T-helper 1 cell treated with Interleukin-12 subunit alpha and Interleukin-12 subunit beta and Interleukin-4 antibody, amounts not matched to agents 30 μg/mL and 1 μg/mL, for 36 hours (primary cell): Measurements from ENCODE around the gene KBTBD13.

Experiments
- H3K27ac Mint-ChIP-seq: one replicate; pipeline ENCODE4 v1.8.0; 2021; ENCODE audit warnings: mild to moderate bottlenecking, mixed read lengths
- H3K27me3 Mint-ChIP-seq: one replicate; pipeline ENCODE4 v1.8.0; 2021; ENCODE audit warnings: low read depth, mixed read lengths
- H3K36me3 Mint-ChIP-seq: one replicate; pipeline ENCODE4 v1.8.0; 2021; ENCODE audit warnings: low read depth, mixed read lengths
- H3K4me1 Mint-ChIP-seq: one replicate; pipeline ENCODE4 v1.8.0; 2021; ENCODE audit warnings: low read depth, mixed read lengths
- H3K4me3 Mint-ChIP-seq: one replicate; pipeline ENCODE4 v1.8.0; 2021; ENCODE audit warnings: mild to moderate bottlenecking, moderate library complexity, mixed read lengths
- H3K9me3 Mint-ChIP-seq: one replicate; pipeline ENCODE4 v1.8.0; 2021; ENCODE audit warnings: mixed read lengths

Gene KBTBD13

DNA sequence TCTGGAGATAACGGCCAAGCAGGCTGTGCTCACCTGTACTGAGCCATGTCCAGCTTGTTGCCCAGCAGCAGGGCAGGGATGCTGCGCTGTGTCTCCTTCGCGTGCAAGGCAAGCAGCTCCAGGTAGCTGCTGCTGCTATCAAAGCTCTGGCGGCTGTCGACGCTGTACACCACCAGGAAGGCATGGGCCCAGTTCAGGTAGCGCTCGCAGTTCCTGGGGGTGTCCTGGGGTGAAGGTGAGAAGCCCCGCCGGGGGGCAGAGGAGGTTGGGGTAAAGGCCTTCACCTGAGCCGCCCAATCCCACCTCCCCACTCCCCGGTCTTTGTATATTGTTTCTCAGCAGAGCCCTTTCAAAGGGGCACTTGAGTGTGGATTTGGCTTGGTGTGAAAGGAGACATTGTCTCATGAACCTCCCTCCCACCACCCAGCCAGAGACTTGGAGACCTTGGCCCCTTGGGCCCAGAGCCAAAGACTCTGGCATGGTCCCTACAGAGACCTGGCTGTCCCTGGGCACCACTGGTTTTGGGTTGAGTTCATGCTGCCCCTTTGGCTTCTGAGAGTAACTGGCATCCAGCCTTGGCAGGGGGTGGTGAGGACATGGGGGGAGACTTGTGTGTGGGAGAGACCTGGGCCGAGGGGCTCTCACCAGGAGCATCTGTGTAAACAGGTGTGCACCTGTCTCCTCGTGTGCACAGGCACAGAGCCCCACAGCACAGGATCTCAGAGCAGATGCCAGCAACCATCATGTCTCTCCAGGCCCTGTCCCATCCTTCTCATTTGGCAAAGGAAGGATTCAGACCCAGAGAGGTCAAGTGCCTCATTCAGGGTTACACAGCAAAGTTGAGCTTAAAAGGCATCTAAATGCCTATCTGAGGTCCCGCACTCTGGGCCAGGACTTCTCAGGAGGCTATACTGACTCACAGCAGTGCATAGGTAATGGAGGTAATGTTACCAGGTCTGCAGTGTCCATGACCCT lies 17.9 kb upstream of the KBTBD13 start:
- Mint-ChIP-seq H3K27ac (no peak overlapping the region), H3K4me3 (no peak overlapping the region), H3K36me3 (no peaks in the 10 kb centered on the region), H3K27me3 (peaks cover 8% of the 10 kb centered on the region), H3K9me3 (no peaks in the 10 kb centered on the region), H3K4me1 (peaks cover 5% of the 10 kb centered on the region)

DNA sequence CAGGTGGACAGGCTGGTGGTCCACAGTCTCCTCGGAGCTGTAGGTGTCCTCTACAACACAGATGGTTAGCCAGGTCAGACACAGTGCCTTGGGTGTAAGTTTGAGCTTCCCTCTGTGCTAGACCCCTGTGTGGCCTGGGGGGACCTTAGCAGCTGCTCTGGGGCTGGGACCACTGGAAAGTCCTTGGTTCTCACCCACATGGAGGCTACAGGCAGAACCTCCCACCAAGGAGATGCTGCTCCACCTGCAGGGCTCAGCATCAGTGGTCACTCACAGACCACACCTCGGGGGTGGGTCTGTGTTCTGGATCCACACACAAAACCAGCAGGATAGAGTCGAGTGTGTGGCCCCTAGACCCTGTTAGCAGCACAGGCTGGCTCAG lies 17.2 kb upstream of the KBTBD13 start:
- Mint-ChIP-seq H3K9me3 (no peaks in the 10 kb centered on the region), H3K36me3 (no peaks in the 10 kb centered on the region), H3K27ac (no peak overlapping the region), H3K27me3 (peaks cover 8% of the 10 kb centered on the region), H3K4me1 (peaks cover 5% of the 10 kb centered on the region), H3K4me3 (no peak overlapping the region)

DNA sequence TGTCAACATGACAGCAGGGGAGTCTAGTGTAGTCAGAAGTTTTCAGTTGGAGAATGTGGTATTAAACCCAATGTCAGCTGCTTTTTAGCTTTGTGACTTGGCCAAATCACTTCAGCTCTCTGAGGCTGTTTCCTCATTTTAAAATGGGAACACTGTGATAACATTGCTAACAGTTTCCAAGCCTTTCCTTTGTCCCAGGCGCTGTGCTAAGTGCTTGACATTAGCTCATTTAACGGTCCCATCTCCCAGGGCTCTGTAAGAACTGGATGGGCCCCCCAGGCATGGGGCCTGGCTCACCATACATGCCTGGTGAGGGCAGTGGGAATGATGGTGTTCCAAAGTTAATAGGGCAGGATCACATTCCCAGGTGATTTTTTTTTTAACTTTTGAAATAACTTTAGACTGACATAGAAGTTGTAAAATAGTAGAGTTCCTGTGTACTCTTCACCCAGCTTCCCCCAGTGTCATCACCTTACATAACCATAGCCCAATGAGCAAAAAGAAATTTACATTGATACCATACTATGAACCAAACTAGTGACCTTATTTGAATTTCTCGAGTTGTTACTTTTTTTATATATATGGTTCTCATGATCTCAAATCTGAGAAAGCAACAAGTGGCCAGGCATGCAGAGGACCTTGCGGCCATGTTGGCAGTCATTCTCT lies 16.5 kb upstream of the KBTBD13 start:
- Mint-ChIP-seq H3K4me3 (no peak overlapping the region), H3K27ac (no peak overlapping the region), H3K36me3 (no peaks in the 10 kb centered on the region), H3K27me3 (peaks cover 8% of the 10 kb centered on the region), H3K9me3 (no peaks in the 10 kb centered on the region), H3K4me1 (peaks cover 5% of the 10 kb centered on the region)

DNA sequence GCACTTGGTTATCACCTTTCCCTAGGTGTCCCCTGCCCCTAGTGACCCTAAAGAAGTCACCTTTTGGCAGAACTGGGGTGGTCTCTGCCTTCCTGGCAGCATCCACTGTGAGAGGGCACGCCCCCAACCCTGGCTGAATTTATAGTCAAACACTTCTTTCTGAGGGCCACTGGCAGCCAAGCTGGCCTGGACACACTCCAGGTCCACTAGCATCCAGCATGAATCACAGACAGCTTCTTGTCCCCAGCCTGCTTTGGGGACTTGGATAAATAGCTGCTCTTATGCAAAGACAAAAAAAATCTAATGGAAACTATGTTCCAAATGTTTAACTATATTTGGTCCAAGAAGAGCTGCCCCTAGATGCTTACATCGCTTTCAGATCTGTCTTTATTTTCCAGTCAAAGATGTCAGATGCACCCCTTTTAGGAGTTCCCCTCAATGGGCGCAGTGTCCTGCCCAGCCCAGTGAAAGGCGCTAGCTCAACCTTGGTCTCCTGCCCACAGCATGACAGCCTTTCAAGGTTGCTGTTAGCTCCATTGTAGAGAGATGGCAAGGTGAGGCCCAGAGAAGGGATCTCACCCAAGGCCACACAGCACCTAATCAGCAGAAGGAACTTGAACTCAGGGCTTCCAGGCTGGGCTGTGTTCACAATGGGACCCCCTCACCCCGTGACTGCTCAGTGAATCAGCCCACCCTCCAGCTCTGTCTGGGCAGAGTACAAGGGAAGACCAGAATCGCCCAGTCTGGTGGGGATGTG lies 15.7 kb upstream of the KBTBD13 start:
- no peak overlapping the region for H3K27ac Mint-ChIP-seq
- H3K9me3 Mint-ChIP-seq, result no peaks in the 10 kb centered on the region
- H3K27me3 Mint-ChIP-seq, result peaks cover 15% of the 10 kb centered on the region
- peaks cover under 1% of the 10 kb centered on the region for H3K4me1 Mint-ChIP-seq
- no peak overlapping the region for H3K4me3 Mint-ChIP-seq
- no peaks in the 10 kb centered on the region for H3K36me3 Mint-ChIP-seq

DNA sequence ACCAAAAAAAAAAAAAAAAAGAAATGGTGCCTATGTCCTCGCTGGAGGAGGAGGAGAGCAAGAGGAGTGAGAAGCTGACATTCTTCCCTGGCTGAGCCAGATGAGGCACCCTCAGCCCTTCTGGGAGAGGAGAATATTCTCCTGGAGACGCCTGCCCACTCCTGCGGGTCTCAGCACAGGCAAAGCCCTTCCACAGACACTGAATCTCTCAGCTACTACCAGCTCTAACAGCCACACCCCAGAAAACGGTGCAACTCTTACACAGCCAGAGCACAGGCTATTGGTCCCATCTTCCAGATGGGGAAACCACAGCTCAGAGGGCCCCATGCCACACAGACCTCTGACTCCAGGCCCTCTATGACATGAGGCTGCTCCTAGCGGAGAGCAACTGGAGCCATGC lies 14.5 kb upstream of the KBTBD13 start:
- H3K4me3 Mint-ChIP-seq, result no peak overlapping the region
- no peak overlapping the region for H3K27ac Mint-ChIP-seq
- H3K9me3 Mint-ChIP-seq, result no peaks in the 10 kb centered on the region
- no peaks in the 10 kb centered on the region for H3K36me3 Mint-ChIP-seq
- no peaks in the 10 kb centered on the region for H3K4me1 Mint-ChIP-seq
- H3K27me3 Mint-ChIP-seq, result peaks cover 28% of the 10 kb centered on the region

DNA sequence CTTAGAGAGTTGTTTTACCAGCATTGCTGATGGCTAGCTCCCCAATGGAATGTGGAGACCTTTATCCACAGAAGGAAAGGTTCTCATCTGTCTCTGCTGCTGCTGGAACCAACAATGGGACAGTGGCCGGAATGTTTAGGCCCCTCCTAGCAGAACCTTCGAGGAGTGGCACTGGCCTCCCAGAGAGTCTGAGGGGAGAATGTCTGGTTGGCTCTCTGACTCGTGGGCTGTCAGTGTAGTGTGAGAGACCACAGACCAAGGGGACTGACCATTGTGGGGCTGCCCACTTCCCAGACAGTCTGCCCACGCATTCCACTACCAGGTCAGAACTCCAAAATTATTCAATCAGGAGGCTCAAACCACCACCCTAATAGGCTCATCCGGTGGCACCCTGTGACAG lies 13.8 kb upstream of the KBTBD13 start:
- no peaks in the 10 kb centered on the region for H3K9me3 Mint-ChIP-seq
- peaks cover 32% of the 10 kb centered on the region for H3K27me3 Mint-ChIP-seq
- no peak overlapping the region for H3K4me3 Mint-ChIP-seq
- H3K36me3 Mint-ChIP-seq, result no peaks in the 10 kb centered on the region
- H3K27ac Mint-ChIP-seq, result no peak overlapping the region
- H3K4me1 Mint-ChIP-seq, result peaks cover 2% of the 10 kb centered on the region

DNA sequence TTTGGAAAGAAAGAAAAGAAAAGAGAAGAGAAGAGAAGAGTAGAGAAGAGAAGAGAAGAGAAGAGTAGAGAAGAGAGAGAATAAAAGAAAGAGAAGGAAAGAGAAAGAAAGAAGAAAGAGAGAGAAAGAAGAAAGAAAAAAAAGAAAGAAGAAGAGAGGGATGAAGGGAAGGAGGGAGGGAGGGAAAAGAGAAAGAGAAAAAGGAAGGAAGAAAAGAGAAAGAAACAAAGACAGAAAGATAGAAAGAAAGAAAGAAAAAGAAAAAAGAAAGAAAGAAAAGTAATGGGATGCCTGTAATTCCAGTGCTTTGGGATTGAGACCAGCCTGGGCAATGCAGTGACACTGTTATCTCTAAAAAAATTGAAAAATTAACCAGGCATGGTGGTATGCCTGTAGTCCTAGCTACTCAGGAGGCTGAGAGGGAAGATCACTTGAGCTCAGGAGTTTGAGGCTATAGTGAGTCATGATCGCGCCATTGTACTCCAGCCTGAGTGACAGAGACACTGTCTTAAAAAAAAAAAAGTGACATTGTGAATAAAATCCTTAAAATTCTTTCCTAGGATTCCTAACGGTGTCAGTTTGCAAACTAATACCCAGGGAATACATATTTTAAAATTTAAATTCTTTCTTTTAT lies 10.4 kb upstream of the KBTBD13 start:
- H3K27ac Mint-ChIP-seq, result no peak overlapping the region
- H3K4me1 Mint-ChIP-seq, result peaks cover 2% of the 10 kb centered on the region
- H3K36me3 Mint-ChIP-seq, result no peaks in the 10 kb centered on the region
- H3K4me3 Mint-ChIP-seq, result no peak overlapping the region
- H3K9me3 Mint-ChIP-seq, result no peaks in the 10 kb centered on the region
- peaks cover 44% of the 10 kb centered on the region for H3K27me3 Mint-ChIP-seq

DNA sequence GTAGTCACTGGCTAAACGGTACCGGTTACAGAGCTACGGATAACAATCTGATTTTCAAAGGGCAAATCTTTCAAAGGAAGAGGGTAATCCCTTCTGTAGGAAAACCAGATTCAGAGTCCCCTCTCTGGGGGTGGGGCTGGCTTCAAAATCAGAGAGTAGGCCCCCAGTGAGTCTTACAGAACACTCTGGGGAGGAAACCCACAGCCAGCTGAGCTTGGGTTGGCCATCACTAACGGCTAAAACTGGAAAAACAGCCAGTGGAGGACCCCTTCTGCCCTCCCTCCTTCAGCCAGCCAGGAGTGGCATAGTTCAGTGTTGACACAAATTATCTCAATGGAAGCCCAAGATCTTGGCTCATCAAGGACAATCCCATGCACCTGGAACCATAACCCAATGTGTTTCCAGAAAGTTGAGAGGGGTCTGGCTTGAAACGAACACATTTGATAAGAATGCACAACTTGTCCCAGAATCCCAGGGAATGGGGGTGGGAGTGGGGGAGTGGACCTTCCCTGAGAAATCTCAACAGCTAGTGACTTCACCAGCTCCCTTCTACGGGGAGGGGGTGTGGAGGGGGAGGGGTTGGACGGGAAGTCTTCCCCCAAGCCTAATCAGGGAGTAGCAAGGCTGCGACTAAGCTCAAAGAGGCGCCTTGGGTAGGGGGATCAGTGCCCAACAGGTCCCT lies 9.8 kb upstream of the KBTBD13 start:
- Mint-ChIP-seq H3K4me1 (peaks cover 2% of the 10 kb centered on the region), H3K9me3 (no peaks in the 10 kb centered on the region), H3K36me3 (no peaks in the 10 kb centered on the region), H3K4me3 (no peak overlapping the region), H3K27me3 (peaks cover 43% of the 10 kb centered on the region), H3K27ac (no peak overlapping the region)

DNA sequence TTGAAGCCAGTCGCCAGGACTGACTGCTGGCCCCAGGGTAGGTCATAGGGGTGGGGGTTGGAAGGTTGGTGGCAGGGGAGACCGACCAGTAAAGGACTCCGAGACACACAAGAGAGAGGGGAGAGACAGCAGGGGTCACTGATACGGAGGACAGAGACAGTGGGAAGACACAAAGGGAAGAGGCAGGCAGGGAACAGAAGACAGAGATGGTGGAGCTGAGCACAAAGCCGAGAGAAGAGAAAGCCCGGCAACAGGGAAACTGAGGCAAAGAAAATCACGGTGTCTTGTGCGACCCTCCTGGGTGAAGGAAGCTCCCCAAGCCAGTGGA lies 9.3 kb upstream of the KBTBD13 start:
- Mint-ChIP-seq H3K4me1 (peaks cover 2% of the 10 kb centered on the region), H3K9me3 (no peaks in the 10 kb centered on the region), H3K27me3 (peaks cover 43% of the 10 kb centered on the region), H3K4me3 (no peak overlapping the region), H3K27ac (no peak overlapping the region), H3K36me3 (no peaks in the 10 kb centered on the region)

DNA sequence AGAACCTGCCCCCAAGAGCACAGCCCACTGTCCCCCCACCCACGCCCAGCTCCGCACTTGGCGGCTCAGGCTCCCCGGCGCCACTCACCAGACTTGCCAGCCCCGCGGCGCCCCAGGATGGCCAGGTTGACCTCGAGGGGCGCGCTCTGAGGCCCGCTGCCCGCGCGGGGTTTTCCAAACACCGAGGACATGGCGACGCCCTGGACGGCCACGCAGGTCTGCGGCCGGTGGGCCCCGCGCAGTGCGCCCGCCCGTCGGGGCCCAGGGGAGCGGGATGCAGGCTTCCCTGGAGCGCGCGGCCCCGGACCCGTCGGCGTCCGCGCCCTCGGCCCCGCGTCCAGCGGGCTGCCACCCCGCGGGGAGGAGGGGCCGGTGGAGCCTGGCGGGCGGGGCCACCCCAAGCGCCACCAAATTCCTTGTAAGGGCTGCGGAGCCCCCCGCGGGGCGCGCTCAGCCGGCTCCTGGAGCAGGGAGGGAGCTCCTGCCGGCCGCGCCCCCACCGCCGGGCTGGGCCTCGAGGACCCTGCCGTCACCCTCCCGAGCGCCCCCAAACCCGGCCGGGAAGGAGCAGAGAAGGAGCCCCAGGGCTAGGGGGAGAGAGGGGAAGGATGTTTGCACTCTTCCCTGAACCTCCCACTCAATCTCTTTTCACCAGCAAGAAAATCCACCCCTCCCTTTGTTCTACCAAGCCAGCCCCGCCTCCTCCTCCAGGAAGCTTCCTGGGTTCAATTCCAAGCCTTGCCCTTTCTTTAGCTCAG lies 8.7 kb upstream of the KBTBD13 start, which contains the start of gene RASL12:
RASL12 (minus strand) TSS at position 347 of the 758 bp plus-strand sequence; CDS start at position 191, 156 bp downstream.
- H3K27ac Mint-ChIP-seq, result no peak within 1 kb of the TSS
- H3K36me3 Mint-ChIP-seq, result no peaks in the 10 kb centered on the region
- H3K9me3 Mint-ChIP-seq, result no peaks in the 10 kb centered on the region
- H3K27me3 Mint-ChIP-seq, result peaks cover 43% of the 10 kb centered on the region
- H3K4me1 Mint-ChIP-seq, result peaks cover 2% of the 10 kb centered on the region
- no peak within 1 kb of the TSS for H3K4me3 Mint-ChIP-seq

DNA sequence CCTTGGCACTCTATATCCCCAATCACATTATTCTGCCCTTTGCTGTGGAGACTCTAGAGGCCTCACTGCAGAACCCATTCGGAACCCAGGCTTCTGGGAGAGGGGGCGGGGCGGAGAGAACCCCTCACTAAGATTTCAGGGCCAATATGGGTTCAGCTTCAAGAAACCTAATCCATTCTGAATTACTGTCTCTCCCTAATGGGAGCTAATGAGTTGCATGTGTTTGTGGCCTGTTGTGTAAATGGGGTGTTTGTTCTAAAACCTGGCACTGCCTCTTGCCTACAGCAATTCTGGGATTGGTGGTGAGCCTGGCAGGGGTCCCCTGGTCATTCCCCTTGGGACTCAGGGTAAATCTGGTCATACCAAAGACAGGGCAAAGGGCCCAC lies 8.2 kb upstream of the KBTBD13 start:
- H3K27me3 Mint-ChIP-seq, result peaks cover 43% of the 10 kb centered on the region
- H3K4me1 Mint-ChIP-seq, result peaks cover 2% of the 10 kb centered on the region
- H3K4me3 Mint-ChIP-seq, result no peak overlapping the region
- no peaks in the 10 kb centered on the region for H3K36me3 Mint-ChIP-seq
- H3K9me3 Mint-ChIP-seq, result no peaks in the 10 kb centered on the region
- H3K27ac Mint-ChIP-seq, result no peak overlapping the region

DNA sequence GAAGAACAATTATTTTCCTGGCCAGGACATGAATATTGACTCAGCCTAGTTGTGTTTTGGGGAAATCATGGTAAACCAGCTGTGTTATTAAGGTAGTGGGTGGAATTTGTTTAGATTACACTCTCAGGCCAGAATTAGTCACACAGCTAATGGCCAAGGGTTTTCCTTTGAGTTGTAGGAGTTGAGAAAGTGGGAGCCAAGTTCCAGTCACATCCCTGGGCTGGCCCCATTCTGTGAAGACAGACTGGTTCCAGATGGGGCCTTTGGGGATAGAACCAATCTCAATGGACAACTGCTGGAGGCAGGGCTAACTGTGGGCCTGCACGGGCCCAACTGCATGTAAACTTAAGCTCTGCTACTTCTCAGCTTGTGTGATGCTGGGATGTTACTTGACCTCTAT lies 7.4 kb upstream of the KBTBD13 start:
- H3K9me3 Mint-ChIP-seq, result no peaks in the 10 kb centered on the region
- H3K4me1 Mint-ChIP-seq, result peaks cover 2% of the 10 kb centered on the region
- H3K27ac Mint-ChIP-seq, result no peak overlapping the region
- H3K36me3 Mint-ChIP-seq, result no peaks in the 10 kb centered on the region
- H3K4me3 Mint-ChIP-seq, result no peak overlapping the region
- peaks cover 43% of the 10 kb centered on the region for H3K27me3 Mint-ChIP-seq

DNA sequence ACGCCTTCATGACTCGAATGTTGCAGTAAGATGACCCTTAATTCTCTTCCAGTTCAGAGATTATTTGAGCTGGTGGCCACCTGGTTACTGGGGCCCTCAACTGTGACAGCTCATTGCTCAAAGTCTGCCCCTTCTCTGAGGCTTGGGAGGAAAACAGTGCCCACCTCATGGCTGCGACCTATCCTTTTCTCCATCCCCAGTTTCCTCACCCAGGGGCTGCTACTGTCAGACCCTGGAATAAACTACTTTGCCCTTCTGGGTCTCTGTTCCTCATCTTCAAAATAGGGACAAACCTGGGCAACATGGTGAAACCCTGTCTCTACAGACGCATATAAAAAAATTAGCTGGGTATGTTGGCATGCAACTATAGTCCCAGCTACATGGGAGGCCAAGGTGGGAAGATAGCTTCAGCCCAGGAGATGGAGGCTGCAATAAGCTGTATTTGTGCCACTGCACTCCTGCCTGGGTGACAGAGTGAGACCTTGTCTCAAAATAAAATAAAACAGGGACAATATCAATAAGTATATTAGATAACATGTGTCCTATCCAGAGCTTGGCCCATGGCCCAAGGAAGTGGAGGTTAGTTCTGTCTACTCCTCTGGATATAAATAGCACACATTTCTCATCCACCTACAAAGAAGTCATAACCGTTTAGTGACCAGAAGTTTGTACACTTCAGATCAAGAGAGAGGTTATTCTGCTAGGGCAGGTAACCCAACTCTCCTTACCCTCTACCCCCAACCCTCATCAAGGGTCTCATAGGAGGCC lies 6.6 kb upstream of the KBTBD13 start:
- no peaks in the 10 kb centered on the region for H3K9me3 Mint-ChIP-seq
- H3K4me3 Mint-ChIP-seq, result no peak overlapping the region
- peaks cover 2% of the 10 kb centered on the region for H3K4me1 Mint-ChIP-seq
- H3K27ac Mint-ChIP-seq, result no peak overlapping the region
- no peaks in the 10 kb centered on the region for H3K36me3 Mint-ChIP-seq
- H3K27me3 Mint-ChIP-seq, result peaks cover 43% of the 10 kb centered on the region
